Mononuclear cell (primary cell): Measurements from ENCODE around the gene RS1. TPM values are rescaled to one million over a fixed set of nuclear protein-coding genes. Genes with fewer than 3 reads are reported as not detected.

Experiments
- H3K27me3 ChIP-seq: 2 replicates; pipeline ENCODE4 v1.6.0; 2011; ENCODE audit warnings: low read length, control low read depth; ENCODE audit not compliant: insufficient read depth
- H3K4me1 ChIP-seq: 2 replicates; pipeline ENCODE4 v1.5.1; 2011; ENCODE audit warnings: mild to moderate bottlenecking, low read length, control low read depth; ENCODE audit not compliant: insufficient read depth
- H3K4me3 ChIP-seq: 2 replicates; pipeline ENCODE4 v1.5.1; 2011; ENCODE audit warnings: mild to moderate bottlenecking, low read length, moderate library complexity
- H3K9me3 ChIP-seq: 2 replicates; pipeline ENCODE4 v1.5.1; 2011; ENCODE audit warnings: low read depth, mild to moderate bottlenecking, control low read depth, low read length
- total RNA-seq: library from RNA; depleted of rRNA; stranded (reverse); fragments of >200 nt; gene quantifications from one replicate; pipeline ENCODE4 v1.2.3, GENCODE V29; 2012

The RS1 gene
- total RNA-seq, 1 donor: not detected

- H3K27me3 ChIP-seq: no peaks in the 10 kb centered on the region
Measured at GRCh38 chrX:18677161-18677869, 5.4 kb upstream of the RS1 start.

GRCh38 chrX:18676470-18676869 is 4.6 kb upstream of the RS1 start:
- Histone ChIP-seq H3K4me3 (no peak overlapping the region), H3K4me1 (peaks cover 5% of the 10 kb centered on the region), H3K9me3 (no peaks in the 10 kb centered on the region), H3K27me3 (no peaks in the 10 kb centered on the region)

More at GRCh38 chrX:18677161-18677869, 5.4 kb upstream of the RS1 start:
- Histone ChIP-seq H3K4me3 (no peak overlapping the region), H3K9me3 (no peaks in the 10 kb centered on the region), H3K4me1 (peaks cover 5% of the 10 kb centered on the region)

GRCh38 chrX:18676050-18676449 is 4.1 kb upstream of the RS1 start:
- Histone ChIP-seq H3K4me3 (no peak overlapping the region), H3K9me3 (no peaks in the 10 kb centered on the region), H3K27me3 (no peaks in the 10 kb centered on the region), H3K4me1 (peaks cover 5% of the 10 kb centered on the region)

GRCh38 chrX:18674788-18675735 is 3.2 kb upstream of the RS1 start:
- no peaks in the 10 kb centered on the region for H3K9me3 ChIP-seq
- H3K4me3 ChIP-seq: peak overlapping the region; percentile 65
- no peaks in the 10 kb centered on the region for H3K27me3 ChIP-seq
- peaks cover 5% of the 10 kb centered on the region for H3K4me1 ChIP-seq

GRCh38 chrX:18674417-18674787 is 2.5 kb upstream of the RS1 start:
- H3K4me1 ChIP-seq: peaks cover 5% of the 10 kb centered on the region
- H3K9me3 ChIP-seq: no peaks in the 10 kb centered on the region
- H3K4me3 ChIP-seq: peak overlapping the region; percentile 65
- no peaks in the 10 kb centered on the region for H3K27me3 ChIP-seq

GRCh38 chrX:18668071-18668835 is 3.7 kb downstream of the RS1 start:
- Histone ChIP-seq H3K9me3 (no peaks in the 10 kb centered on the region), H3K4me3 (no peak overlapping the region), H3K27me3 (no peaks in the 10 kb centered on the region), H3K4me1 (peaks cover 18% of the 10 kb centered on the region)

- no peak overlapping the region for H3K4me3 ChIP-seq
- no peaks in the 10 kb centered on the region for H3K9me3 ChIP-seq
- H3K4me1 ChIP-seq: peaks cover 18% of the 10 kb centered on the region
- no peaks in the 10 kb centered on the region for H3K27me3 ChIP-seq
Measured at GRCh38 chrX:18666614-18667013, 5.3 kb downstream of the RS1 start.

- no peak overlapping the region for H3K4me3 ChIP-seq
- H3K9me3 ChIP-seq: no peaks in the 10 kb centered on the region
- peaks cover 18% of the 10 kb centered on the region for H3K4me1 ChIP-seq
- no peaks in the 10 kb centered on the region for H3K27me3 ChIP-seq
Measured at GRCh38 chrX:18664947-18665346, 7.0 kb downstream of the RS1 start.

- Histone ChIP-seq H3K4me3 (no peak overlapping the region), H3K4me1 (peaks cover 2% of the 10 kb centered on the region), H3K27me3 (no peaks in the 10 kb centered on the region), H3K9me3 (no peaks in the 10 kb centered on the region)
Measured at GRCh38 chrX:18661273-18661672, 10.6 kb downstream of the RS1 start.

GRCh38 chrX:18654875-18655836 is 16.8 kb downstream of the RS1 start:
- Histone ChIP-seq H3K4me1 (no peaks in the 10 kb centered on the region), H3K27me3 (no peaks in the 10 kb centered on the region), H3K4me3 (no peak overlapping the region), H3K9me3 (no peaks in the 10 kb centered on the region)

- no peaks in the 10 kb centered on the region for H3K27me3 ChIP-seq
- H3K4me3 ChIP-seq: no peak overlapping the region
- no peaks in the 10 kb centered on the region for H3K9me3 ChIP-seq
- no peaks in the 10 kb centered on the region for H3K4me1 ChIP-seq
Measured at GRCh38 chrX:18652636-18653035, 19.3 kb downstream of the RS1 start.

GRCh38 chrX:18650662-18651061 is 21.2 kb downstream of the RS1 start:
- no peaks in the 10 kb centered on the region for H3K27me3 ChIP-seq
- no peaks in the 10 kb centered on the region for H3K9me3 ChIP-seq
- no peak overlapping the region for H3K4me3 ChIP-seq
- no peaks in the 10 kb centered on the region for H3K4me1 ChIP-seq

- Histone ChIP-seq H3K9me3 (no peaks in the 10 kb centered on the region), H3K4me1 (no peaks in the 10 kb centered on the region), H3K4me3 (no peak overlapping the region), H3K27me3 (no peaks in the 10 kb centered on the region)
Measured at GRCh38 chrX:18649498-18649951, 22.4 kb downstream of the RS1 start.

- H3K4me1 ChIP-seq: no peaks in the 10 kb centered on the region
- H3K4me3 ChIP-seq: no peak overlapping the region
- H3K9me3 ChIP-seq: no peaks in the 10 kb centered on the region
- H3K27me3 ChIP-seq: no peaks in the 10 kb centered on the region
Measured at GRCh38 chrX:18647621-18648020, 24.3 kb downstream of the RS1 start.
